Measurements from ENCODE around the gene PPP1R8.
"Not testable (repeated sequence)": the region's sequence is repeated elsewhere in the genome, so short reads cannot be mapped to it uniquely, and the experiment has no call there.

The PPP1R8 gene

GRCh38 chr1:27824411-27824810 lies 6.2 kb upstream of the PPP1R8 start:
- Histone ChIP-seq H3K27me3 (replicated peaks) (no peaks in the 10 kb centered on the region), H3K36me3 (replicated peaks) (peaks cover 7% of the 10 kb centered on the region), H3K4me3 (ENCODE audit: low read depth, low read length) (no peak overlapping the region), H3K27ac (no peak overlapping the region)
- in situ Hi-C loops (cut with HindIII; ENCODE audit: low pct_ligation_motif_present, low sequenced_read_pairs), result no loop called here
- no peak for TF ChIP-seq CTCF (IDR thresholded peaks at IDR 0.05; ENCODE audit: low read depth, low read length, missing control alignments)
- DNase-seq, result no peak

- H3K27me3 ChIP-seq (replicated peaks); H3K4me3 ChIP-seq (ENCODE audit: low read depth, low read length); in situ Hi-C loops (cut with HindIII; ENCODE audit: low pct_ligation_motif_present, low sequenced_read_pairs); DNase-seq; H3K27ac ChIP-seq: not testable (repeated sequence)
- peaks cover 17% of the 10 kb centered on the region for H3K36me3 ChIP-seq (replicated peaks)
These were observed 1.1 kb upstream of the PPP1R8 start for GRCh38 chr1:27829339-27829960.

- H3K4me3 ChIP-seq (ENCODE audit: low read depth, low read length), result peak overlapping the region; percentile 90
- H3K27ac ChIP-seq, result peak overlapping the region; percentile 89
- peaks cover 23% of the 10 kb centered on the region for H3K36me3 ChIP-seq (replicated peaks)
- in situ Hi-C loops (cut with HindIII; ENCODE audit: low pct_ligation_motif_present, low sequenced_read_pairs), result no loop called here
- no peak for TF ChIP-seq CTCF (IDR thresholded peaks at IDR 0.05; ENCODE audit: low read depth, low read length, missing control alignments)
- no peak for DNase-seq
- no peaks in the 10 kb centered on the region for H3K27me3 ChIP-seq (replicated peaks)
These were observed 1.2 kb downstream of the PPP1R8 start for GRCh38 chr1:27831568-27832410.

- H3K4me3 ChIP-seq (ENCODE audit: low read depth, low read length), result no peak overlapping the region
- in situ Hi-C loops (cut with HindIII; ENCODE audit: low pct_ligation_motif_present, low sequenced_read_pairs), result no loop called here
- H3K36me3 ChIP-seq (replicated peaks), result peaks cover 28% of the 10 kb centered on the region
- no peak for TF ChIP-seq CTCF (IDR thresholded peaks at IDR 0.05; ENCODE audit: low read depth, low read length, missing control alignments)
- H3K27me3 ChIP-seq (replicated peaks), result no peaks in the 10 kb centered on the region
- DNase-seq, result peak; percentile 31
- H3K27ac ChIP-seq, result peak overlapping the region; percentile 14
These were observed 2.2 kb downstream of the PPP1R8 start for GRCh38 chr1:27832762-27833161.

- no peak overlapping the region for H3K27ac ChIP-seq
- no peak for DNase-seq
- peaks cover 28% of the 10 kb centered on the region for H3K36me3 ChIP-seq (replicated peaks)
- TF ChIP-seq CTCF (IDR thresholded peaks at IDR 0.05; ENCODE audit: low read depth, low read length, missing control alignments), result no peak
- in situ Hi-C loops (cut with HindIII; ENCODE audit: low pct_ligation_motif_present, low sequenced_read_pairs), result no loop called here
- no peaks in the 10 kb centered on the region for H3K27me3 ChIP-seq (replicated peaks)
- no peak overlapping the region for H3K4me3 ChIP-seq (ENCODE audit: low read depth, low read length)
These were observed 2.9 kb downstream of the PPP1R8 start for GRCh38 chr1:27833470-27833869.

GRCh38 chr1:27835046-27835445 lies 4.5 kb downstream of the PPP1R8 start:
- no peak overlapping the region for H3K4me3 ChIP-seq (ENCODE audit: low read depth, low read length)
- no peak for TF ChIP-seq CTCF (IDR thresholded peaks at IDR 0.05; ENCODE audit: low read depth, low read length, missing control alignments)
- H3K36me3 ChIP-seq (replicated peaks), result peaks cover 39% of the 10 kb centered on the region
- H3K27ac ChIP-seq, result no peak overlapping the region
- DNase-seq, result no peak
- H3K27me3 ChIP-seq (replicated peaks), result no peaks in the 10 kb centered on the region
- in situ Hi-C loops (cut with HindIII; ENCODE audit: low pct_ligation_motif_present, low sequenced_read_pairs), result no loop called here

Measured in brain microvascular endothelial cell (primary cell).